HG03342 (cell line): Measurements from ENCODE around the gene UBASH3B.

Experiments used
- ATAC-seq: cut with Tn5 transposase; IDR thresholded peaks from one replicate; pipeline ENCODE4 v1.9.1; 2021; ENCODE audit warnings: mild to moderate bottlenecking, moderate library complexity; ENCODE audit not compliant: unreplicated experiment

UBASH3B gene

GRCh38 chr11:122647736-122648275 lies 7.7 kb upstream of the UBASH3B start:
- ATAC-seq, result no peak

GRCh38 chr11:122649116-122649515 lies 6.4 kb upstream of the UBASH3B start:
- no peak for ATAC-seq

- ATAC-seq, result no peak
These were observed 4.9 kb upstream of the UBASH3B start for GRCh38 chr11:122650619-122651018.

GRCh38 chr11:122652495-122652894 lies 3.0 kb upstream of the UBASH3B start:
- ATAC-seq, result no peak

GRCh38 chr11:122653916-122654585 lies 1.5 kb upstream of the UBASH3B start:
- ATAC-seq, result no peak

- ATAC-seq, result peak; percentile 52
These were observed 630 bp downstream of the UBASH3B start for GRCh38 chr11:122656073-122656630.

GRCh38 chr11:122656631-122657101 lies 1.1 kb downstream of the UBASH3B start:
- ATAC-seq, result no peak

- no peak for ATAC-seq
These were observed 4.4 kb downstream of the UBASH3B start for GRCh38 chr11:122659676-122660554.

GRCh38 chr11:122661182-122661945 lies 5.8 kb downstream of the UBASH3B start:
- no peak for ATAC-seq

GRCh38 chr11:122663056-122663740 lies 7.7 kb downstream of the UBASH3B start:
- ATAC-seq, result no peak

- no peak for ATAC-seq
These were observed 8.2 kb downstream of the UBASH3B start for GRCh38 chr11:122663764-122664163.

GRCh38 chr11:122664188-122664587 lies 8.7 kb downstream of the UBASH3B start:
- no peak for ATAC-seq

- no peak for ATAC-seq
These were observed 10.3 kb downstream of the UBASH3B start for GRCh38 chr11:122665861-122666260.

GRCh38 chr11:122666743-122667142 lies 11.2 kb downstream of the UBASH3B start:
- ATAC-seq, result no peak

- no peak for ATAC-seq
These were observed 13.1 kb downstream of the UBASH3B start for GRCh38 chr11:122668562-122669090.

GRCh38 chr11:122670131-122670530 lies 14.6 kb downstream of the UBASH3B start:
- no peak for ATAC-seq

GRCh38 chr11:122671400-122671891 lies 15.9 kb downstream of the UBASH3B start:
- no peak for ATAC-seq

GRCh38 chr11:122672892-122673291 lies 17.4 kb downstream of the UBASH3B start:
- no peak for ATAC-seq

- ATAC-seq, result no peak
These were observed 18.2 kb downstream of the UBASH3B start for GRCh38 chr11:122673701-122674100.

GRCh38 chr11:122676638-122677037 lies 21.1 kb downstream of the UBASH3B start:
- ATAC-seq, result no peak
